Measurements from ENCODE around the gene HAGH. TPM values are rescaled to one million over a fixed set of nuclear protein-coding genes. Genes with fewer than 3 reads are reported as not detected.

Gene HAGH
- polyA plus RNA-seq, 1 experiment = 11.8 TPM

DNA sequence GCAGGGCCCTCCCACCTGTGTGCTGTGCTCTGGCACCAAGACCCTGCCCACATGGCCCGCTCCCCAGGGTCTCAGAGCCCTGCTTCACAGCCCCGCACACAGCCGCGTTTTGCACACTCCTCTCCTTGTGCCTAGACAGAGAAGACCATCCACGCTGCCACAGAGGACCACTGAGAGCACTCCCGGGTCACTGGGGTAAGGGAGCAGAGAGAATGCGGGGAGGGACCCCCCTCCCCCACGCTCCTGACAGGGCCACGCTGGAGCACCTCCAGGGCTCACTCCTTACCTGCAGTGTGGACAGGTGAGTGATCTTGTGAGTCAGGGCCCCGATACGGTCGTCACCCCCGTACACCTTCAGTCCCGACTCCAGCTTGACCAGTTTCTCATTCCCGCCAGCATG lies 7.0 kb downstream of the HAGH start:
- H3K9me3 ChIP-seq (ENCODE audit: control insufficient read depth, insufficient read depth, low read length) = no peaks in the 10 kb centered on the region; the same call in 1 of the 2 replicates
- TF ChIP-seq, protein P1, sequence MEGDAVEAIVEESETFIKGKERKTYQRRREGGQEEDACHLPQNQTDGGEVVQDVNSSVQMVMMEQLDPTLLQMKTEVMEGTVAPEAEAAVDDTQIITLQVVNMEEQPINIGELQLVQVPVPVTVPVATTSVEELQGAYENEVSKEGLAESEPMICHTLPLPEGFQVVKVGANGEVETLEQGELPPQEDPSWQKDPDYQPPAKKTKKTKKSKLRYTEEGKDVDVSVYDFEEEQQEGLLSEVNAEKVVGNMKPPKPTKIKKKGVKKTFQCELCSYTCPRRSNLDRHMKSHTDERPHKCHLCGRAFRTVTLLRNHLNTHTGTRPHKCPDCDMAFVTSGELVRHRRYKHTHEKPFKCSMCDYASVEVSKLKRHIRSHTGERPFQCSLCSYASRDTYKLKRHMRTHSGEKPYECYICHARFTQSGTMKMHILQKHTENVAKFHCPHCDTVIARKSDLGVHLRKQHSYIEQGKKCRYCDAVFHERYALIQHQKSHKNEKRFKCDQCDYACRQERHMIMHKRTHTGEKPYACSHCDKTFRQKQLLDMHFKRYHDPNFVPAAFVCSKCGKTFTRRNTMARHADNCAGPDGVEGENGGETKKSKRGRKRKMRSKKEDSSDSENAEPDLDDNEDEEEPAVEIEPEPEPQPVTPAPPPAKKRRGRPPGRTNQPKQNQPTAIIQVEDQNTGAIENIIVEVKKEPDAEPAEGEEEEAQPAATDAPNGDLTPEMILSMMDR (IDR thresholded peaks at IDR 0.05; ENCODE audit: low read depth, low read length) = no peak
- no peak overlapping the region for H3K4me3 ChIP-seq (ENCODE audit: low read depth, low read length)
- H3K27me3 ChIP-seq (ENCODE audit: control insufficient read depth, insufficient read depth, low read length) = no peaks in the 10 kb centered on the region
- no peak for DNase-seq (ENCODE audit: low read depth, low spot score)
- no peak overlapping the region for H3K27ac ChIP-seq (ENCODE audit: low read depth, low read length)
- POLR2A ChIA-PET = no interaction called here
- CTCF ChIA-PET = no interaction called here

DNA sequence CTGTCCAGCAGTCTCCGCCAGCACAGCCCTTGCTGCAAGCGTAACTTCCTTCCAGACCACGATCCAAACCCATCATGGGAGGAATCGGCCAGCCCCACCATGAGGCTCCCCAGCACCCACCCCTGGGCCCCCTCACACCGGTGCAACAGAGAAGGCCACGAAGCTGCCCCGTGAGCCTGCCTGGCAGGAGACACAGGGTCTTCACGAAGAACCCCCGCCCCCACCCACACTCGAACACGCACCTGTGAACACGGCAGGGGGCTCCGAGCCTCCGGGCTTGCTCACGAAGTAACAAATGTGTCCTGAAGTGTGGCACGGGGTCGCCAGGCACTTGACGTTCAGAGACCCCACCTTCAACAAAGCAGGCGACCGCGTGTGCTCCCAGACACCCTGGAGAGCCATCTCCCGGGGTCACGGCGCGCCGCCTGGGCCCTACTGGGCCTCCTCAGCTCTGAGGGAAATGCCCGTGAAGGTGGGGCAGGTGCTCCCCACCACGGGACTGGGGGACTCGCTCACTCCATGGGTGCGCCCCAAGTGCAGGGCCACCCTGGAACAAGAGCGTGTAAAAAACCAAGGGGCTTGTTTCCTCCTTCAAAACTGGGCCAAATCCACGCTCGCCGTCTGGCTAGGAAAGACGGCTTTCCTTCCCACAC lies 7.6 kb downstream of the HAGH start:
- ChIA-PET CTCF (no interaction called here), POLR2A (no interaction called here)
- DNase-seq (ENCODE audit: low read depth, low spot score) = no peak
- H3K27ac ChIP-seq (ENCODE audit: low read depth, low read length) = no peak overlapping the region
- H3K9me3 ChIP-seq (ENCODE audit: control insufficient read depth, insufficient read depth, low read length) = no peaks in the 10 kb centered on the region; the same call in 1 of the 2 replicates
- TF ChIP-seq, protein P1 (IDR thresholded peaks at IDR 0.05; ENCODE audit: low read depth, low read length) = no peak
- no peak overlapping the region for H3K4me3 ChIP-seq (ENCODE audit: low read depth, low read length)
- no peaks in the 10 kb centered on the region for H3K27me3 ChIP-seq (ENCODE audit: control insufficient read depth, insufficient read depth, low read length)

DNA sequence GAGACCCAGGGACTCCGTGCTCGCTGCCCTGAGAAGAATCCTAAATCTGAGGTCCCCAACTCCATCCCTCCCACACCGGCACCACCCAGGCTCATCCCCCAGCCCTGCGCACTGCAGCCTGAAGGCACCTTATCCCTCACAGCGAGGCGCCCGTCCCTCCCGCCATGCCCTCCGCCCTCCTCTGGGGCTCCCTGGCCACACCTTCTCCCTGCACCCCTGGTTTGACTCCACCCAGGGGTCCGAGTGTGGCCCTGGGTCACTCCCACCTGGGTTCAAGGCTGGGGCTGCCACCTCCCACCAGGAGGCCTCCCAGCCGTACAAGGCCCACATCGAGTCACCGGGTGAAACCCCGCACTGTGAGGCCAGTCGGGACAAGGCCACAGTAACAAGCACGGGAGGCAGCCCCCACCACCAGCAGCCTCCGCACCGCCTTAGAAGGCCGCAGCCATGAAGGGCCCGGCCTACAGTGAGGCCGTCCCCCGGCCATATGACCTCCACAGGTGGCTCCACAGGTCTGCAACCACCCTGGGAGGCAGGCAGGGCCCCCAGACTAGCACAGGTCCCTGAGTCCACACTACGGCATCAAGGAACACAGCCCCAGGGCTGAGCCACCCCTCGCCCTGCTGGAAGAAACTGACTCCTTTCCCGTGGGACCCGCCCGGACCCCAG lies 8.3 kb downstream of the HAGH start:
- no peak for DNase-seq (ENCODE audit: low read depth, low spot score)
- TF ChIP-seq, protein P1 (IDR thresholded peaks at IDR 0.05; ENCODE audit: low read depth, low read length) = no peak
- POLR2A ChIA-PET = no interaction called here
- Histone ChIP-seq H3K9me3 (ENCODE audit: control insufficient read depth, insufficient read depth, low read length) (no peaks in the 10 kb centered on the region; the same call in 1 of the 2 replicates), H3K27ac (ENCODE audit: low read depth, low read length) (no peak overlapping the region), H3K4me3 (ENCODE audit: low read depth, low read length) (no peak overlapping the region), H3K27me3 (ENCODE audit: control insufficient read depth, insufficient read depth, low read length) (no peaks in the 10 kb centered on the region)
- CTCF ChIA-PET = no interaction called here

DNA sequence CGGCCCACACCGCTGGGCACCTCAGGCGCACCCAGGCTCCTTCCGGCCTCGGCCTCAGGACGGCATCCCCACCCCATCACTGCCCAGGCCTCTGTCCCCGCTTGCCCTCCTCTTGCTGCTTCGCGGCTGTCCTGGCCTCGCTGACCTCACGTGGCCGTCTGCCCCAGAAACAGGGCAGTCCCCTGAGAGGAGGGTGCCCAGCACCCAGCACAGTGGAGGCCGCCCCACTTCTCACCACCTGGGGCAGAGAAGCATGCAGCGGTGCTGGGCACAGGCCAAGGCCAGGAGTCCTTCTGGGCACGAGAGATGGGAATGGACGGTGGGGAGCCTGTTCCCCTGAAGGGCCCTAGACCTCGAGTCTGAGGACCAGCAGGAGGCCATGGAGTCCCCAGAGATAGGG lies 8.9 kb downstream of the HAGH start:
- POLR2A ChIA-PET = no interaction called here
- TF ChIP-seq, protein P1 (IDR thresholded peaks at IDR 0.05; ENCODE audit: low read depth, low read length) = no peak
- Histone ChIP-seq H3K27ac (ENCODE audit: low read depth, low read length) (no peak overlapping the region), H3K27me3 (ENCODE audit: control insufficient read depth, insufficient read depth, low read length) (no peaks in the 10 kb centered on the region), H3K4me3 (ENCODE audit: low read depth, low read length) (no peak overlapping the region), H3K9me3 (ENCODE audit: control insufficient read depth, insufficient read depth, low read length) (no peaks in the 10 kb centered on the region; the same call in 1 of the 2 replicates)
- no peak for DNase-seq (ENCODE audit: low read depth, low spot score)
- CTCF ChIA-PET = no interaction called here

DNA sequence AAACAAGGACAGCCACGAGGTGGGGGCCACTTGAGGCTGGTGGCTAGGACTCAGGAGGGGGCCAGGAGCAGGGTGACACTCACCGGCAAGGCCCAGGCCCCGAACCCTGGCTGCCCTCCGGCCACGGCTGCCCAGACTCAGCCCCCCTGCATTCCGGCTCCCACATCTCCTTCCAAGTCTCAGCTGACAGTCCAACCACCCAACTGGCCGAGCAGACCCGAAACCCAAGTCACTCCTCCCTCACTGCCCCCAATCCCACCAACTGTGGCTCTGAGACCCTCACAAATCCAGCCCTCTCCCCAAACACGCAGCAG lies 9.4 kb downstream of the HAGH start:
- H3K4me3 ChIP-seq (ENCODE audit: low read depth, low read length) = no peak overlapping the region
- ChIA-PET POLR2A (no interaction called here), CTCF (no interaction called here)
- no peak overlapping the region for H3K27ac ChIP-seq (ENCODE audit: low read depth, low read length)
- no peaks in the 10 kb centered on the region for H3K27me3 ChIP-seq (ENCODE audit: control insufficient read depth, insufficient read depth, low read length)
- no peaks in the 10 kb centered on the region; the same call in 1 of the 2 replicates for H3K9me3 ChIP-seq (ENCODE audit: control insufficient read depth, insufficient read depth, low read length)
- TF ChIP-seq, protein P1 (IDR thresholded peaks at IDR 0.05; ENCODE audit: low read depth, low read length) = no peak
- DNase-seq (ENCODE audit: low read depth, low spot score) = no peak

Data from AG04450 (cell line).